HS-27A (cell line): ENCODE measurements around the gene TRIM58.

Experiments
- DNase-seq: peaks from one replicate; pipeline ENCODE4 v3.0.0-alpha.2; 2012; ENCODE audit warnings: low read depth, missing footprints

Gene TRIM58

GRCh38 chr1:247895163-247895637 is 38.2 kb downstream of the TRIM58 start, which contains the start of gene OR2W3:
Gene OR2W3 (plus strand): TSS chr1:247895587. CDS start chr1:247895587, 0 bp downstream.
- no peak for DNase-seq

- no peak for DNase-seq
These were observed 39.0 kb downstream of the TRIM58 start for GRCh38 chr1:247895976-247896375.

- no peak for DNase-seq
These were observed 47.1 kb downstream of the TRIM58 start for GRCh38 chr1:247904122-247904521.

- no peak for DNase-seq
These were observed 48.2 kb downstream of the TRIM58 start for GRCh38 chr1:247905181-247905580.

GRCh38 chr1:247905910-247906503 is 49.0 kb downstream of the TRIM58 start:
- no peak for DNase-seq

- no peak for DNase-seq
These were observed 49.6 kb downstream of the TRIM58 start for GRCh38 chr1:247906504-247907047.

- DNase-seq: no peak
These were observed 51.8 kb downstream of the TRIM58 start for GRCh38 chr1:247908766-247909165.

GRCh38 chr1:247913786-247914185 is 56.8 kb downstream of the TRIM58 start:
- DNase-seq: no peak

GRCh38 chr1:247914941-247915662 is 58.1 kb downstream of the TRIM58 start:
- no peak for DNase-seq

- DNase-seq: no peak
These were observed 63.0 kb downstream of the TRIM58 start, which contains the start of gene OR2T8 for GRCh38 chr1:247919952-247920351. Gene OR2T8 (plus strand): TSS chr1:247920252. CDS start chr1:247921018, 766 bp downstream.

- DNase-seq: no peak
These were observed 67.0 kb downstream of the TRIM58 start for GRCh38 chr1:247923941-247924340.

GRCh38 chr1:247924868-247925267 is 67.9 kb downstream of the TRIM58 start, which contains the start of gene OR2AJ1:
Gene OR2AJ1 (plus strand): TSS chr1:247924889. CDS start chr1:247933769, 8,880 bp downstream.
- DNase-seq: no peak
